ENCODE results near the gene TMED8.

The TMED8 gene

DNA sequence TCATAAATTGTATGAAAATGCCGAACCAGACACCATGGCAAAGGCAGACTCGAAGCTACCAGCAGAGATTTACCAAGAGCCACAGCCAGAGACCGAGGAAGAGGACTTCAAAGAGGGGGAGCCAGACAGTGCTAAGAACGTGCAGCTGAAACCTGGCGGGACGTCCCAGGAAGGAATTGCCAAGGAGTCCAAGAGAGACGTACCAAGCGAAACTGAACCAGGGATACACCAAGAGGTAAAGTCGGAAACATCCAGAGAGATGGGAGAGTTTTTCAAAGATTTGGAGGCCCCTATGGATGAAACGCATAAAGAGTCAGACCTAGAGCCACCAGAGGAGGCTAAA lies 579 bp upstream of the TMED8 start:
- H3K27ac ChIP-seq: peak overlapping the region; percentile 80
- no peak for TF ChIP-seq CTCF (conservative IDR thresholded peaks at IDR 0.05)

GRCh38 chr14:77375973-77376770 lies 722 bp downstream of the TMED8 start:
- TF ChIP-seq CTCF (conservative IDR thresholded peaks at IDR 0.05): no peak
- H3K27ac ChIP-seq: peak overlapping the region; percentile 80

- no peak for TF ChIP-seq CTCF (conservative IDR thresholded peaks at IDR 0.05)
- no peak overlapping the region for H3K27ac ChIP-seq
Observed at GRCh38 chr14:77375164-77375950, 1.5 kb downstream of the TMED8 start.

DNA sequence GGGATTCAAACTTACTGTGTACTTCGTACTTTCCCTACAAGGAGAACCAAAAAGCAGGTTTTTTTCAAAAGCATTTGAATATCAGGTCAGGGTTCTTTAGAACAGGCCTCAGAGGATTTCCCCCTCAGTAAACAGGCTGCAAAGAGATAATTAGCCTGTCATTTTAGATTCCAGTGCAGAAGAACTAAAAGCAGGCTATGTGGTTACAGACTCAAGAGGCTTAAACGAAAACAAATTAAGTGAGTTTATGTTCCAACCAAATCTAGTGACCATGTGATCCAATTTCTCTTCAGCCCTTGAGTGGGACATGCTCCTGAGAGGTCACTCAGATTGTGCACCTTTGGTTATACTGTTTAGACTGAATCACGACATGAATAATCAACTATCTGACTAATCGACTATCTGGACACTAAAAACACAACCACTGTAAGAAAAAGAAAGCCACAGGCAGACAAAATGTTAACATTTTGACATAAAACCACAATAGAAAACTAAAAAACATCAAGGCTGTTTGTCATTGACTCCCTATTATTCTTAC lies 4.5 kb downstream of the TMED8 start:
- TF ChIP-seq CTCF (conservative IDR thresholded peaks at IDR 0.05): no peak
- H3K27ac ChIP-seq: no peak overlapping the region

DNA sequence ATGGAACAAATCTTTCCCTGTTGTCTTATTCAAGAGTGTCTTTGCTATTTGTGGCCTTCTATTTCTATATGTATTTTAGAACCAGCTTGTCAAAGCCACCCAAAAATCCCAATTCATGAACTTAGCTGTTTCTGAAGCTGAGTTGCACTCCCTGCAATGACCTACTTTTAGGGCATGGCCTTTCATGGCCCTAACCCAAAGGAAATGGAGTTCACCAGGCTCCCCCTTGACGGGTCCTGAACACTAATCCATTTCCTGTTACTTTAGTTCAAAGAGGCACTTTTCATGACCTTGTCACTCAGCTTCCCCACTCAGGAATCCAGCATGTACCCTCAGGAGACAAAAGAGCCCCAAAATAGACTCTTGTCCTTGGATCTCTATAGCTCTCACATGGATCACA lies 7.6 kb downstream of the TMED8 start:
- no peak overlapping the region for H3K27ac ChIP-seq
- no peak for TF ChIP-seq CTCF (conservative IDR thresholded peaks at IDR 0.05)

DNA sequence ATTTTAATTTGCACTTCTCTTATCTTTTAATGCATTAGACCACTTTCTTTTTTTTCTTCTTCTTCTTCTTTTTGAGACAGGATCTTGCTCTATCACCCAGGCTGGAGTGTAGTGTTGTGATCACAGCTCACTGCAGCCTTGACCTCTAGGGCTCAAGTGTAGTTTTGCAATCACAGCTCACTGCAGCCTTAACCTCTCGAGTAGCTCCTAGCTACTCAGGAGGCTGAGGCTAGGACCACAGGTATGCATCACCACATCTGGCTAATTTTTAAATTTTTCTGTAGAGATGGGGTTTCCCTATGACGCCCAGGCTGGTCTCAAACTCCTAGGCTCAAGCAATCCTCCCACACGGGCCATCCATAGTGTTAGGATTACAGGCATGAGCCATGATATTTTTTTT lies 12.7 kb downstream of the TMED8 start:
- no peak overlapping the region for H3K27ac ChIP-seq
- no peak for TF ChIP-seq CTCF (conservative IDR thresholded peaks at IDR 0.05)

- H3K27ac ChIP-seq: no peak overlapping the region
Observed at GRCh38 chr14:77359626-77360025, 17.3 kb downstream of the TMED8 start.

More at GRCh38 chr14:77359626-77360025, 17.3 kb downstream of the TMED8 start:
- no peak for TF ChIP-seq CTCF (conservative IDR thresholded peaks at IDR 0.05)

All from VCaP (cell line).